Memory B cell (primary cell): ENCODE data around the gene SOBP.

ENCODE experiments used
- ATAC-seq: fragments of 150-1000 bp; cut with Tn5 transposase; 2 replicates; pipeline ENCODE4 v1.10.0; 2021; ENCODE audit warnings: low read depth, mild to moderate bottlenecking, moderate library complexity
- DNase-seq, 2 donors: peaks; one replicate each; pipeline ENCODE4 v3.0.0; 2022; ENCODE audit warnings: low spot score in 2 of 2
- H3K27ac Mint-ChIP-seq: one replicate; pipeline ENCODE4 v1.8.0; 2022; ENCODE audit warnings: mild to moderate bottlenecking, moderate library complexity, mixed read lengths
- H3K27me3 Mint-ChIP-seq: one replicate; pipeline ENCODE4 v1.8.0; 2022; ENCODE audit warnings: mixed read lengths
- H3K36me3 Mint-ChIP-seq: one replicate; pipeline ENCODE4 v1.8.0; 2022; ENCODE audit warnings: mild to moderate bottlenecking, mixed read lengths
- H3K4me1 Mint-ChIP-seq: one replicate; pipeline ENCODE4 v1.8.0; 2022; ENCODE audit warnings: mixed read lengths
- H3K4me3 Mint-ChIP-seq: one replicate; pipeline ENCODE4 v1.8.0; 2022; ENCODE audit warnings: mild to moderate bottlenecking, moderate library complexity, mixed read lengths
- H3K9me3 Mint-ChIP-seq: one replicate; pipeline ENCODE4 v1.8.0; 2022; ENCODE audit warnings: mixed read lengths

SOBP gene

DNA sequence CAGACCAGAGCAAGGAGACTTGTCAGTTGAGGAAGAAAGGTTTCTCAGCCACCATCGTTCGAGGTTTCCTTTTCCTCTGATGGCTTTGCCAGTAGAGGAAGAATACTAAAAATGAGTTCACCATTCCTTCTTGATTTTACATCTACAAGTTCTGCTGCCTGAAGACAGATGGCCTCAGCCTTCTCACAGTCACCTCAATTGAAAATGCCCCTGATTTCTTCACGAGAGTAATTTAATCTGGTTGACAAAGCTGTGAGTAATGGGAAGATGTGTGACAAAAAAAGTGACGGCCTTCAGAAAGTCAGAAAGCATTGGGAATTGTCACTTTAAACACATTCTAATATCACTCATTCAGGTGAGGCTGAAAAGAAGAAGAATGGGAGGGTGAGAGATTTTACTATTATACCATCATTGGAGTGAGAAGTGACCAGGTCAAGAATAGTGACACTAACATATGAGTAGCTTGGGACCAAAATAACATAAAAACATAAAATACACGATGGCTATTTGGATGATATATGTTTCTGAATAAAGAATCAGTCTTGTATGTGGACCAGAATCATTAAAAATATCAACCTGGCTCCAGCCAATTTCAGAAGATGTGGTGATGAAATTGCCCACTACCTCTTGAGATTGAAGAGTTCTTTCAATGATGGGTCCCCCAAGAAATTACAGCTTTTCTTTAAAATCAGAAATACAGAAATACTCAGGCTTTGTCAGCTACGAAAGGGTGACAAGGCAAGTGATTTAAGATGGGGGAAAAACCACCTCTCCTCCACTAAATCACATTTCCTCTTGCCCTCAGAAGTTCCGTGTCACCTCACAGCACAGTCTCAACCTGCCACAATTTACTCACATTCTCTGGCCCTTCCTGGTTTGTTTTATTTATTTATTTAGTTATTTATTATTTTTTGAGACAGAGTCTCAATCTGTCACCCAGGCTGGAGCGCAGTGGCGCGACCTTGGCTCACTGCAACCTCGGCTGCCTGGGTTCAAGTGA is 147.7 kb downstream of the SOBP start:
- Mint-ChIP-seq H3K4me1 (peaks cover 27% of the 10 kb centered on the region), H3K27me3 (peaks cover 14% of the 10 kb centered on the region), H3K27ac (no peak overlapping the region), H3K36me3 (no peaks in the 10 kb centered on the region), H3K9me3 (no peaks in the 10 kb centered on the region), H3K4me3 (no peak overlapping the region)
- no peak for DNase-seq
- peak; percentile 49 for ATAC-seq

GRCh38 chr6:107638493-107638892 is 148.6 kb downstream of the SOBP start:
- H3K4me1 Mint-ChIP-seq: peaks cover 30% of the 10 kb centered on the region
- peak overlapping the region; percentile 5 for H3K4me3 Mint-ChIP-seq
- H3K27ac Mint-ChIP-seq: no peak overlapping the region
- DNase-seq: no peak
- no peak for ATAC-seq
- H3K36me3 Mint-ChIP-seq: no peaks in the 10 kb centered on the region
- H3K27me3 Mint-ChIP-seq: peaks cover 11% of the 10 kb centered on the region
- no peaks in the 10 kb centered on the region for H3K9me3 Mint-ChIP-seq

- H3K27ac Mint-ChIP-seq: no peak overlapping the region
- no peak for ATAC-seq
- no peaks in the 10 kb centered on the region for H3K36me3 Mint-ChIP-seq
- peaks cover 24% of the 10 kb centered on the region for H3K4me1 Mint-ChIP-seq
- H3K9me3 Mint-ChIP-seq: no peaks in the 10 kb centered on the region
- no peak overlapping the region for H3K4me3 Mint-ChIP-seq
- peaks cover 5% of the 10 kb centered on the region for H3K27me3 Mint-ChIP-seq
- DNase-seq: no peak
These were observed 149.6 kb downstream of the SOBP start for GRCh38 chr6:107639511-107639910.

GRCh38 chr6:107641071-107641470 is 151.2 kb downstream of the SOBP start:
- Mint-ChIP-seq H3K4me1 (peaks cover 27% of the 10 kb centered on the region), H3K4me3 (no peak overlapping the region), H3K27ac (no peak overlapping the region), H3K9me3 (no peaks in the 10 kb centered on the region), H3K36me3 (no peaks in the 10 kb centered on the region), H3K27me3 (peaks cover 2% of the 10 kb centered on the region)
- DNase-seq: no peak
- ATAC-seq: no peak

GRCh38 chr6:107641500-107641941 is 151.6 kb downstream of the SOBP start:
- Mint-ChIP-seq H3K27me3 (no peaks in the 10 kb centered on the region), H3K27ac (no peak overlapping the region), H3K4me1 (peaks cover 24% of the 10 kb centered on the region), H3K4me3 (no peak overlapping the region), H3K36me3 (no peaks in the 10 kb centered on the region), H3K9me3 (no peaks in the 10 kb centered on the region)
- ATAC-seq (no peak), DNase-seq (no peak)

DNA sequence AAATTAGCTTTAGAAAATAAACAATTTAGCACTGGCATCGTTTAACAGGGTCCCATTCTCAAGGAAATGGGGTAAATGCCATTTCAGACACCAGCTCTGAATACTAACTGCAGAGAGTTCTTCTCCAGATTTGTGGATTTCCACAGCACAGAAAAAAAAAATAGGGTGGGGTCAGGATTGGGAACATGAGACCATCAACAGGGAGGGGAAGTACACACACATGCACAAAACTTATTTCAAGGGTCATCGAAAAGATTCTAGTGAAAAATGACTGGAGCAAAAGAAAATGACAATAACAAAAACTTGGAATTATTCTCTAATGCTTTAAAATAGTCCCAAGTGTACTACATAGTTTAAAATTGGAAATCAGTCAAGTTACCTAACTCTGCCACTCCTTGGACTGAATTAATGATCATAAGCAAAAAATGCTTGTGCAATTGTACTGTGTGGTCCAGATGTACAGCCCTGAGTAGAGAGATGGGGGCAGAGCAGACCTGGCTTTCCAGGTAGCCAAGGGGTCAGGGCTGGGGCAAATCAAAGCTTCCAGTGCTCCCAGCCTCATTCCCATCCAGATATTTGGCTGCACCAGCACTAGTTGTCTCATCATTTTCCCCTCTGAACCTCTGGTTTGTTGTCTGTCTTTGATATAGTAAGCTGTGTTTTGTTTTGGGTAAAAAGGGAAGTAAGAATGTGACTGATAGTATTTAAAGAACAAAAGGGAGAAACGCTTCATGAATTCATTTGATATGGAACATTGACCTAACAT is 152.4 kb downstream of the SOBP start:
- ATAC-seq (peak; percentile 77), DNase-seq (no peak)
- H3K36me3 Mint-ChIP-seq: no peaks in the 10 kb centered on the region
- H3K9me3 Mint-ChIP-seq: no peaks in the 10 kb centered on the region
- H3K4me1 Mint-ChIP-seq: peaks cover 24% of the 10 kb centered on the region
- peak overlapping the region; percentile 41 for H3K4me3 Mint-ChIP-seq
- H3K27me3 Mint-ChIP-seq: no peaks in the 10 kb centered on the region
- H3K27ac Mint-ChIP-seq: peak overlapping the region; percentile 1

DNA sequence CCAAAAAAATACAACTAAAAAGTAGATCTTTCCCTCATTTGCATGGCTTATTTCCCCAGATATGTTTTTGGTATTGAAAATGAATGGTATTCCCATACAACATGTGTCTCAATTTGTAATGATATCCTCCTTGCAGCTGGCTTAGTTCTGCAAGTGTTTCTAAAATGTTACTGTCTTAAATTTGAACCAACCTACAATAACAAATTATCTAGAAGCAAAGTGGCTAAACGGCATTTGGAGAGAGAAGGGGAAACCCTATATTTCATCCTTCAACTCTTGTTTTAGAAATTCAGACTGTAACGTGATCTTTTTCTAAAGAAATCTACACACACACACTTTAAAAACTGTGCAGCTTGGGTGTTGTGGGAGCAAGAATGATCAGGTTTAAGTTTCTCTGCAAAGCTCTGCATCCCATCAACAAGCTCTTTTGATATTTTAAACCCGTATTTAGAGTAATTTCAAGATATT is 153.0 kb downstream of the SOBP start:
- peak; percentile 13 for ATAC-seq
- no peak for DNase-seq

DNA sequence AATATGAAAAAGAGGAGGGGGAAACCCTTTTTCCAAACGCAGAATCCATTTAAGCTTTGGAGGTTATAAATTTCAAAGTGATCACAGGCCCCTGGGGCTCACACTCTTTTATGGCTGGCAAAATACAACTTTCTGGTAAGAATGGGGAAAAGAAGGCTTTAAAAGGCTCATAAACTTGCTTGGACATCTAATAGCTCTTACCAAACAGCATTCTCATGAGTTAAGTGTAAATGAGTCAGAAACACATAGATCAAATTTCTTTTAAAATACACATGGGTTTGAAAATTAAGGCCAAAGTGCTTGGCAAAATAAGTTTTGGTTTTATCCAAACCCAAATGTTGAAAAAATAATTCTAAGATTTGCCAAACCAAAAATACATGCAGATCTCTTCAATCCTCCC is 154.6 kb downstream of the SOBP start:
- Mint-ChIP-seq H3K4me1 (peaks cover 23% of the 10 kb centered on the region), H3K27ac (no peak overlapping the region), H3K4me3 (no peak overlapping the region), H3K9me3 (no peaks in the 10 kb centered on the region), H3K36me3 (no peaks in the 10 kb centered on the region), H3K27me3 (no peaks in the 10 kb centered on the region)
- ATAC-seq (no peak), DNase-seq (no peak)

More for the DNA sequence above, 153.0 kb downstream of the SOBP start:
- H3K4me1 Mint-ChIP-seq: peaks cover 26% of the 10 kb centered on the region
- no peaks in the 10 kb centered on the region for H3K9me3 Mint-ChIP-seq
- H3K27ac Mint-ChIP-seq: peak overlapping the region; percentile 1
- no peaks in the 10 kb centered on the region for H3K36me3 Mint-ChIP-seq
- peak overlapping the region; percentile 41 for H3K4me3 Mint-ChIP-seq
- H3K27me3 Mint-ChIP-seq: no peaks in the 10 kb centered on the region

DNA sequence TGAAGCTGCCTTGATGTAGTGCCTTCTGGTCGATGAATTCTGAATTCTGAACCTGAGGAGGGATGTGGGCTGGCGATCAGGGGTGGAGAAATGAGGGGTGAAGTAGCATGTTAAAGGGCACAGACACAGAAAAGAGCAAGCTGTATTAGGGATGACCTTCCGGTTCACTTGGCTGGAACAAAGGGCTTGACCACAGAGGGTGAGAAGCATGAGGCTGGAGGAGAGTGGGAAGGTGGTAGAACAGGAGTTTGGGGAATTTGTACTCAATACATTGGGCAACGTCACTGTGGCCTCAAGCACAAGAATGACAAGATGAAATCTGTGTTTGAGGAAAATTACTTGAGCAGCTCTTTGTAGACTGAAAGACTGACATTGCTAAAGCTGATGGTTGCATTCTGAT is 155.8 kb downstream of the SOBP start:
- Mint-ChIP-seq H3K4me1 (peaks cover 17% of the 10 kb centered on the region), H3K27me3 (no peaks in the 10 kb centered on the region), H3K27ac (no peak overlapping the region), H3K36me3 (no peaks in the 10 kb centered on the region), H3K4me3 (no peak overlapping the region), H3K9me3 (no peaks in the 10 kb centered on the region)
- no peak for DNase-seq
- ATAC-seq: no peak

DNA sequence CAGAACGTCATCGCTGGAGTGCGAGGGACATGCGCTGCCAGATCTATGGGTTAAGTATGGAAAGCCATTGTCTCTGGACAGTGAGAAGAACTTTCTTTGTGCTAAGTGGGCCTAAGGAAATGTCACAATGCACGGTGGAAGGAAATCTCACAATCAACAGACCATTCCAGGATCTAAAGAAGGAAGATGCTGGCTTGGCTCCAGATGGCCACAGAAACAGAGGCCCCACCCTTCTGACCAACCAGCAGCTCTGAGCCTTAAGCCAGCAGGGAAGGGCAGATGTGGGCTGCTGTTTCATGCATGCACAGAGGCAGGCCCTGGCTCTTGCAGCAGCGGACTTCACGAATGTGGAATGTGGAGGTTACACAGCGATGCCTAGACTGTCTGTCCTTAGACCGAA is 156.3 kb downstream of the SOBP start:
- Mint-ChIP-seq H3K4me3 (no peak overlapping the region), H3K27ac (no peak overlapping the region), H3K9me3 (no peaks in the 10 kb centered on the region), H3K36me3 (no peaks in the 10 kb centered on the region), H3K4me1 (peaks cover 13% of the 10 kb centered on the region), H3K27me3 (no peaks in the 10 kb centered on the region)
- ATAC-seq: no peak
- DNase-seq: no peak

GRCh38 chr6:107646776-107647438 is 157.0 kb downstream of the SOBP start:
- H3K4me3 Mint-ChIP-seq: no peak overlapping the region
- H3K4me1 Mint-ChIP-seq: peaks cover 11% of the 10 kb centered on the region
- ATAC-seq (no peak), DNase-seq (no peak)
- no peaks in the 10 kb centered on the region for H3K36me3 Mint-ChIP-seq
- H3K27ac Mint-ChIP-seq: no peak overlapping the region
- no peaks in the 10 kb centered on the region for H3K9me3 Mint-ChIP-seq
- H3K27me3 Mint-ChIP-seq: no peaks in the 10 kb centered on the region

GRCh38 chr6:107647439-107647948 is 157.6 kb downstream of the SOBP start:
- peaks cover 9% of the 10 kb centered on the region for H3K4me1 Mint-ChIP-seq

GRCh38 chr6:107648983-107649382 is 159.1 kb downstream of the SOBP start:
- Mint-ChIP-seq H3K9me3 (peaks cover 2% of the 10 kb centered on the region), H3K4me1 (peaks cover 9% of the 10 kb centered on the region), H3K27ac (no peak overlapping the region), H3K36me3 (no peaks in the 10 kb centered on the region), H3K27me3 (no peaks in the 10 kb centered on the region), H3K4me3 (no peak overlapping the region)
- no peak for DNase-seq
- no peak for ATAC-seq

More at GRCh38 chr6:107647439-107647948, 157.6 kb downstream of the SOBP start:
- Mint-ChIP-seq H3K27me3 (no peaks in the 10 kb centered on the region), H3K4me3 (no peak overlapping the region), H3K27ac (no peak overlapping the region), H3K9me3 (peaks cover 2% of the 10 kb centered on the region), H3K36me3 (no peaks in the 10 kb centered on the region)
- ATAC-seq: no peak
- DNase-seq: no peak
